ENCODE data around the gene DDX10.
"Not testable (repeated sequence)": the region's sequence is repeated elsewhere in the genome, so short reads cannot be mapped to it uniquely, and the experiment has no call there.

DDX10 gene

GRCh38 chr11:108664730-108665525, at the start of gene DDX10:
Gene DDX10 (plus strand): TSS chr11:108665069. CDS start chr11:108665154, 85 bp downstream.
- DNase-seq (ENCODE audit: low read depth), result peak; percentile 98

- DNase-seq (ENCODE audit: low read depth), result peak; percentile 54
Measured at GRCh38 chr11:108616549-108616948, 48.3 kb upstream of the DDX10 start.

GRCh38 chr11:108617055-108617454, 47.8 kb upstream of the DDX10 start:
- no peak for DNase-seq (ENCODE audit: low read depth)

GRCh38 chr11:108618529-108618928, 46.3 kb upstream of the DDX10 start:
- peak; percentile 14 for DNase-seq (ENCODE audit: low read depth)

- peak; percentile 48 for DNase-seq (ENCODE audit: low read depth)
Measured at GRCh38 chr11:108620958-108621772, 43.7 kb upstream of the DDX10 start.

GRCh38 chr11:108622341-108622740, 42.5 kb upstream of the DDX10 start:
- DNase-seq (ENCODE audit: low read depth), result no peak

GRCh38 chr11:108624196-108624925, 40.5 kb upstream of the DDX10 start:
- no peak for DNase-seq (ENCODE audit: low read depth)

- no peak for DNase-seq (ENCODE audit: low read depth)
Measured at GRCh38 chr11:108628326-108628725, 36.5 kb upstream of the DDX10 start.

GRCh38 chr11:108628812-108629211, 36.1 kb upstream of the DDX10 start:
- DNase-seq (ENCODE audit: low read depth), result no peak

- DNase-seq (ENCODE audit: low read depth), result no peak
Measured at GRCh38 chr11:108629274-108629673, 35.6 kb upstream of the DDX10 start.

- DNase-seq (ENCODE audit: low read depth), result no peak
Measured at GRCh38 chr11:108632041-108632704, 32.7 kb upstream of the DDX10 start.

- peak; percentile 30 for DNase-seq (ENCODE audit: low read depth)
Measured at GRCh38 chr11:108635106-108635505, 29.8 kb upstream of the DDX10 start.

GRCh38 chr11:108636222-108636621, 28.6 kb upstream of the DDX10 start:
- no peak for DNase-seq (ENCODE audit: low read depth)

GRCh38 chr11:108639146-108639545, 25.7 kb upstream of the DDX10 start:
- no peak for DNase-seq (ENCODE audit: low read depth)

- not testable (repeated sequence) for DNase-seq (ENCODE audit: low read depth)
Measured at GRCh38 chr11:108641752-108642151, 23.1 kb upstream of the DDX10 start.

GRCh38 chr11:108643974-108644373, 20.9 kb upstream of the DDX10 start:
- no peak for DNase-seq (ENCODE audit: low read depth)

- DNase-seq (ENCODE audit: low read depth), result no peak
Measured at GRCh38 chr11:108645970-108646369, 18.9 kb upstream of the DDX10 start.

GRCh38 chr11:108647387-108647700, 17.5 kb upstream of the DDX10 start:
- DNase-seq (ENCODE audit: low read depth), result no peak

- peak; percentile 82 for DNase-seq (ENCODE audit: low read depth)
Measured at GRCh38 chr11:108647701-108648527, 17.0 kb upstream of the DDX10 start.

GRCh38 chr11:108648528-108648885, 16.4 kb upstream of the DDX10 start:
- no peak for DNase-seq (ENCODE audit: low read depth)

GRCh38 chr11:108654100-108654499, 10.8 kb upstream of the DDX10 start:
- DNase-seq (ENCODE audit: low read depth), result not testable (repeated sequence)
